H1 (cell line): ENCODE results near the gene L3MBTL3. TPM values are rescaled to one million over a fixed set of nuclear protein-coding genes. Genes with fewer than 3 reads are reported as not detected.

Experiments
- CTCF ChIA-PET: fragments of 300-600 bp; sonication (Branson Sonifier 250); formaldehyde crosslinking; loops from one replicate; lab custom pipeline; 2021; ENCODE audit not compliant: partially characterized antibody; lab: Charles Lee
- POLR2A ChIA-PET: fragments of 300-600 bp; sonication (Branson Sonifier 250); formaldehyde crosslinking; loops from one replicate; lab custom pipeline; 2021; ENCODE audit warnings: inconsistent platforms; ENCODE audit not compliant: partially characterized antibody; lab: Charles Lee
- DNase-seq, 2 experiments: peaks; one replicate each; pipeline versions ENCODE4 v3.0.0 to v3.0.0-alpha.2; 2010 to 2022; ENCODE audit warnings: low spot score in 2 of 2, low read depth in 1 of 2, mixed read lengths in 1 of 2
- FAIRE-seq: peaks from 2 replicates; lab custom pipeline; 2011; peaks lifted over from hg19 to GRCh38; lab: Jason Lieb, UNC
- H2AFZ ChIP-seq: 2 replicates; pipeline ENCODE4 v1.8.1; 2012; ENCODE audit warnings: low read length, inconsistent platforms
- H2AK5ac ChIP-seq: 2 replicates; pipeline ENCODE4 v1.6.1; 2013; ENCODE audit warnings: low read depth, low read length
- H2BK120ac ChIP-seq: replicated peaks from 2 replicates; pipeline ENCODE3; 2013; ENCODE audit warnings: low read depth, low read length, inconsistent platforms
- H2BK12ac ChIP-seq: 2 replicates; pipeline ENCODE4 v1.6.1; 2013; ENCODE audit warnings: low read depth, low read length
- H2BK15ac ChIP-seq: 2 replicates; pipeline ENCODE4 v1.6.1; 2013; ENCODE audit warnings: low read length
- H2BK20ac ChIP-seq: 2 replicates; pipeline ENCODE4 v1.6.1; 2013; ENCODE audit warnings: low read length
- H2BK5ac ChIP-seq: 2 replicates; pipeline ENCODE4 v1.6.1; 2013; ENCODE audit warnings: low read depth, low read length
- H3K14ac ChIP-seq: 2 replicates; pipeline ENCODE4 v1.6.1; 2013; ENCODE audit warnings: inconsistent platforms; ENCODE audit not compliant: insufficient read length
- H3K18ac ChIP-seq: 2 replicates; pipeline ENCODE4 v1.6.1; 2013; ENCODE audit warnings: low read length; ENCODE audit errors: extremely low read depth
- H3K23ac ChIP-seq: 2 replicates; pipeline ENCODE4 v1.6.1; 2013; ENCODE audit warnings: inconsistent platforms; ENCODE audit not compliant: insufficient read length
- H3K23me2 ChIP-seq: 2 replicates; pipeline ENCODE4 v1.6.1; 2013; ENCODE audit warnings: low read depth, low read length
- H3K27ac ChIP-seq: 2 replicates; pipeline ENCODE4 v1.6.1; 2011; ENCODE audit warnings: low read depth, low read length, inconsistent platforms
- H3K27me3 ChIP-seq, 4 experiments: replicated peaks in 1 of 4; 1 replicate in 1 of 4; 2 replicates in 3 of 4; pipeline versions ENCODE4 v1.6.1 to v1.8.1; 2011 to 2013; ENCODE audit warnings: low read length in 3 of 4, mild to moderate bottlenecking in 3 of 4, inconsistent platforms in 2 of 4, mixed read lengths in 2 of 4, moderate library complexity in 1 of 4; ENCODE audit not compliant: control insufficient read depth in 3 of 4, insufficient read depth in 3 of 4; ENCODE audit errors: extremely low read depth in 1 of 4
- H3K36me3 ChIP-seq, 4 experiments: 2 replicates each; pipeline versions ENCODE4 v1.6.1 to v1.8.1; 2011 to 2013; ENCODE audit warnings: mild to moderate bottlenecking in 4 of 4, low read length in 3 of 4, moderate library complexity in 2 of 4, control low read depth in 1 of 4, inconsistent platforms in 1 of 4; ENCODE audit not compliant: insufficient read depth in 4 of 4, control insufficient read depth in 2 of 4
- H3K4ac ChIP-seq: replicated peaks from 2 replicates; pipeline ENCODE3; 2013; ENCODE audit warnings: low read length, low read depth, mixed read lengths, inconsistent platforms; ENCODE audit not compliant: insufficient read length
- H3K4me1 ChIP-seq, 4 experiments: replicated peaks in 1 of 4; 1 replicate in 1 of 4; 2 replicates in 3 of 4; pipeline versions ENCODE4 v1.6.1 to v1.8.1; 2011 to 2013; ENCODE audit warnings: low read length in 3 of 4, inconsistent platforms in 2 of 4, mixed read lengths in 1 of 4; ENCODE audit not compliant: insufficient read depth in 4 of 4, control insufficient read depth in 3 of 4
- H3K4me2 ChIP-seq, 2 experiments: 2 replicates each; pipeline versions ENCODE4 v1.6.1 to v1.8.1; 2011 to 2013; ENCODE audit warnings: low read depth in 2 of 2, low read length in 2 of 2, control low read depth in 1 of 2, inconsistent platforms in 1 of 2, mild to moderate bottlenecking in 1 of 2; ENCODE audit not compliant: insufficient read depth in 1 of 2
- H3K4me3 ChIP-seq, 4 experiments: fragments of 200-600, 300-600 bp in 1 of 4; sonication (generic), shearing (Covaris generic), sonication (Bioruptor Twin) in 1 of 4; 2 replicates each; pipeline versions ENCODE4 v1.5.1 to v1.8.1; 2011 to 2016; ENCODE audit warnings: low read length in 4 of 4, low read depth in 3 of 4, control low read depth in 2 of 4, inconsistent platforms in 2 of 4, mild to moderate bottlenecking in 2 of 4, mixed read lengths in 1 of 4, moderate library complexity in 1 of 4; ENCODE audit not compliant: insufficient read depth in 2 of 4; ENCODE audit errors: extremely low read depth in 1 of 4
- H3K56ac ChIP-seq: replicated peaks from 2 replicates; pipeline ENCODE3; 2013; ENCODE audit warnings: low read depth, mild to moderate bottlenecking, mixed read lengths, low read length, inconsistent platforms; ENCODE audit not compliant: insufficient read length
- H3K79me1 ChIP-seq: 2 replicates; pipeline ENCODE4 v1.6.1; 2013; ENCODE audit warnings: low read depth, low read length, control low read depth
- H3K79me2 ChIP-seq, 2 experiments: 2 replicates each; pipeline versions ENCODE4 v1.6.1 to v1.8.1; 2012 to 2013; ENCODE audit warnings: low read length in 2 of 2, mild to moderate bottlenecking in 2 of 2, inconsistent platforms in 1 of 2; ENCODE audit not compliant: insufficient read depth in 2 of 2, control insufficient read depth in 1 of 2
- H3K9ac ChIP-seq, 4 experiments: replicated peaks in 1 of 4; 1 replicate in 1 of 4; 2 replicates in 3 of 4; pipeline versions ENCODE4 v1.6.1 to v1.8.1; 2011 to 2013; ENCODE audit warnings: low read depth in 3 of 4, low read length in 3 of 4, control low read depth in 2 of 4, mild to moderate bottlenecking in 2 of 4, moderate library complexity in 2 of 4, inconsistent platforms in 1 of 4; ENCODE audit errors: extremely low read depth in 1 of 4
- H3K9me3 ChIP-seq, 2 experiments: 2 replicates each; pipeline versions ENCODE4 v1.6.1 to v1.8.1; 2012 to 2013; ENCODE audit warnings: mild to moderate bottlenecking in 2 of 2, moderate library complexity in 2 of 2, control low read depth in 1 of 2, inconsistent platforms in 1 of 2, low read depth in 1 of 2, low read length in 1 of 2, mixed read lengths in 1 of 2; ENCODE audit not compliant: insufficient read depth in 2 of 2
- H4K20me1 ChIP-seq, 2 experiments: replicated peaks in 1 of 2; 2 replicates each; pipeline versions ENCODE3 to v1.8.1; 2011 to 2013; ENCODE audit warnings: inconsistent platforms in 2 of 2, low read length in 2 of 2, mild to moderate bottlenecking in 1 of 2; ENCODE audit not compliant: insufficient read depth in 2 of 2, control insufficient read depth in 1 of 2
- H4K5ac ChIP-seq: 2 replicates; pipeline ENCODE4 v1.6.1; 2013; ENCODE audit warnings: low read length, low read depth, mixed read lengths, inconsistent platforms; ENCODE audit not compliant: insufficient read length
- H4K8ac ChIP-seq: 2 replicates; pipeline ENCODE4 v1.8.0; 2013; ENCODE audit warnings: mild to moderate bottlenecking, moderate library complexity, low read length, inconsistent platforms; ENCODE audit not compliant: insufficient read depth; ENCODE audit errors: extremely low read depth
- H4K91ac ChIP-seq: replicated peaks from 2 replicates; pipeline ENCODE3; 2013; ENCODE audit warnings: low read length, mixed read lengths, inconsistent platforms; ENCODE audit not compliant: insufficient read length
- ASH2L ChIP-seq: fragments of 200-600, 300-600 bp; sonication (generic); IDR thresholded peaks from one replicate; pipeline ENCODE4 v1.7.1; 2017; ENCODE audit warnings: low read length
- BCL11A ChIP-seq, 2 experiments: IDR thresholded peaks; one replicate each; pipeline ENCODE4 v1.6.1; 2011; ENCODE audit warnings: low read depth in 2 of 2, low read length in 2 of 2, mild to moderate bottlenecking in 2 of 2
- CREB1 ChIP-seq: IDR thresholded peaks from 2 replicates; pipeline ENCODE4 v1.6.1; 2012; ENCODE audit warnings: inconsistent platforms
- MAFK ChIP-seq: IDR thresholded peaks from 2 replicates; pipeline ENCODE4 v1.6.1; 2012; ENCODE audit warnings: low read depth, mild to moderate bottlenecking, improper control_type of control experiment, low read length
- NRF1 ChIP-seq: IDR thresholded peaks from 2 replicates; pipeline ENCODE4 v1.6.1; 2011; ENCODE audit warnings: mild to moderate bottlenecking, low read depth, low read length, improper control_type of control experiment
- RXRA ChIP-seq: IDR thresholded peaks from 2 replicates; pipeline ENCODE4 v1.6.1; 2011; ENCODE audit warnings: low read depth, mild to moderate bottlenecking, low read length, moderate library complexity; ENCODE audit not compliant: insufficient read depth
- SP4 ChIP-seq: IDR thresholded peaks from 2 replicates; pipeline ENCODE4 v1.6.1; 2012; ENCODE audit warnings: low read length, inconsistent platforms
- TBP ChIP-seq: IDR thresholded peaks from 2 replicates; pipeline ENCODE4 v1.6.1; 2011; ENCODE audit warnings: low read depth, low read length, improper control_type of control experiment
- WGBS, 2 experiments: shearing (Covaris generic) in 1 of 2; methylation state at CpG; one replicate each; pipeline versions ENCODE4 v1.1.6 to v1.1.7; 2013 to 2015; ENCODE audit warnings: low lambda C conversion rate in 2 of 2, mixed read lengths in 2 of 2, inconsistent platforms in 1 of 2, low coverage in 1 of 2, missing lambda C conversion rate in 1 of 2; ENCODE audit not compliant: insufficient replicate concordance in 2 of 2, insufficient coverage in 1 of 2, insufficient read length in 1 of 2; ENCODE audit errors: extremely low coverage in 1 of 2, missing lambda C conversion rate in 1 of 2; 5-methylcytosine and 5-hydroxymethylcytosine counted together
- polyA plus RNA-seq, 7 experiments: library from polyadenylated mRNA; depleted of rRNA in 3 of 7; stranded (reverse) in 5 of 7; unstranded in 2 of 7; fragments of >200 nt in 5 of 7; fragments of 200-250 nt in 2 of 7; gene quantifications; 1 replicate in 5 of 7; 2 replicates in 1 of 7; 4 replicates in 1 of 7; pipeline versions ENCODE4 v1.2.1 to v1.2.3, GENCODE V29; 2011 to 2013; ENCODE audit warnings: missing spikeins in 2 of 7, mixed read lengths in 2 of 7
- total RNA-seq: library from RNA; stranded (reverse); fragmentation: NEBNext Ultra II Directional; extraction: Animal tissue kit (Norgen Biotek cat#: 25700); gene quantifications from 2 replicates; pipeline ENCODE4 v1.2.1, GENCODE V29; 2021

L3MBTL3 gene
- total and polyA plus RNA-seq, 2 of the 8 experiments (the other 6 are each of a cell fraction or from before 2014, with no cell fraction given): 3.9 to 17.2 TPM

GRCh38 chr6:130140084-130140483, 121.7 kb downstream of the L3MBTL3 start:
- no peaks in the 10 kb centered on the region for H3K79me1 ChIP-seq
- no peak overlapping the region for H4K8ac ChIP-seq
- ChIA-PET CTCF (no interaction called here), POLR2A (no interaction called here)
- H3K56ac ChIP-seq: no peak overlapping the region
- no peak overlapping the region for H3K4me2 ChIP-seq
- no peak overlapping the region for H4K5ac ChIP-seq
- peaks cover 0 to 2% of the 10 kb centered on the region in 2 experiments for H4K20me1 ChIP-seq
- no peak overlapping the region for H3K9ac ChIP-seq
- DNase-seq (no peak), FAIRE-seq (no peak)
- H3K79me2 ChIP-seq: no peaks in the 10 kb centered on the region
- H2BK12ac ChIP-seq: no peak overlapping the region
- H3K27ac ChIP-seq: no peak overlapping the region
- H2BK120ac ChIP-seq: no peak overlapping the region
- no peaks in the 10 kb centered on the region for H3K9me3 ChIP-seq
- no peak overlapping the region for H3K18ac ChIP-seq
- no peak overlapping the region for H3K4ac ChIP-seq
- H4K91ac ChIP-seq: no peak overlapping the region
- H3K4me3 ChIP-seq: no peak overlapping the region
- H2AFZ ChIP-seq: no peak overlapping the region
- TF ChIP-seq ASH2L (no peak), BCL11A (IDR thresholded peaks at IDR 0.05; ENCODE audit: low read depth in 2 of 2, low read length in 2 of 2) (no peak), SP4 (no peak), RXRA (no peak), MAFK (no peak), NRF1 (no peak), CREB1 (no peak), TBP (no peak)
- no peaks in the 10 kb centered on the region for H3K27me3 ChIP-seq
- H2AK5ac ChIP-seq: no peak overlapping the region
- H3K23me2 ChIP-seq: no peaks in the 10 kb centered on the region; the same call in 1 of the 2 replicates
- no peaks in the 10 kb centered on the region for H3K36me3 ChIP-seq
- H3K4me1 ChIP-seq: peaks cover 0 to 2% (median 0%) of the 10 kb centered on the region in 4 experiments; a peak in 1 of 7 replicates
- WGBS, 2 experiments: 91% methylated on average over 2 of the region's 2 CpGs; no CpG with 5 or more reads in 1 of the 2 experiments
- H3K14ac ChIP-seq: no peak overlapping the region
- no peak overlapping the region for H2BK5ac ChIP-seq
- H3K23ac ChIP-seq: no peak overlapping the region
- no peak overlapping the region for H2BK15ac ChIP-seq
- H2BK20ac ChIP-seq: no peak overlapping the region
